PFSK-1 (cell line): ENCODE measurements around the gene PERM1.

Experiments used
- FOXP2 ChIP-seq: optimal IDR thresholded peaks from 2 replicates; pipeline ENCODE3; 2011; ENCODE audit warnings: borderline replicate concordance, control low read depth, inconsistent platforms; ENCODE audit not compliant: insufficient read depth; ENCODE audit errors: extremely low read length, extremely low read depth
- POLR2AphosphoS5 ChIP-seq: IDR thresholded peaks from 2 replicates; pipeline ENCODE4 v1.6.1; 2012; ENCODE audit warnings: low read depth, mild to moderate bottlenecking, control low read depth, low read length, moderate library complexity
- SIN3A ChIP-seq: IDR thresholded peaks from 2 replicates; pipeline ENCODE4 v1.6.1; 2012; ENCODE audit warnings: mild to moderate bottlenecking, low read length, moderate library complexity, borderline replicate concordance; ENCODE audit not compliant: insufficient read depth
- TAF1 ChIP-seq: IDR thresholded peaks from 2 replicates; pipeline ENCODE4 v1.6.1; 2012; ENCODE audit warnings: low read length, control low read depth, borderline replicate concordance; ENCODE audit not compliant: insufficient read depth
- TF ChIP-seq, protein P1 (sequence below), 2 experiments: IDR thresholded peaks; 2 replicates each; pipeline versions ENCODE4 v1.6.1 to v1.8.0; 2011 to 2012; ENCODE audit warnings: low read depth in 2 of 2, low read length in 2 of 2, control low read depth in 1 of 2, inconsistent platforms in 1 of 2, mild to moderate bottlenecking in 1 of 2, moderate library complexity in 1 of 2; ENCODE audit not compliant: insufficient read depth in 1 of 2

Gene PERM1

DNA sequence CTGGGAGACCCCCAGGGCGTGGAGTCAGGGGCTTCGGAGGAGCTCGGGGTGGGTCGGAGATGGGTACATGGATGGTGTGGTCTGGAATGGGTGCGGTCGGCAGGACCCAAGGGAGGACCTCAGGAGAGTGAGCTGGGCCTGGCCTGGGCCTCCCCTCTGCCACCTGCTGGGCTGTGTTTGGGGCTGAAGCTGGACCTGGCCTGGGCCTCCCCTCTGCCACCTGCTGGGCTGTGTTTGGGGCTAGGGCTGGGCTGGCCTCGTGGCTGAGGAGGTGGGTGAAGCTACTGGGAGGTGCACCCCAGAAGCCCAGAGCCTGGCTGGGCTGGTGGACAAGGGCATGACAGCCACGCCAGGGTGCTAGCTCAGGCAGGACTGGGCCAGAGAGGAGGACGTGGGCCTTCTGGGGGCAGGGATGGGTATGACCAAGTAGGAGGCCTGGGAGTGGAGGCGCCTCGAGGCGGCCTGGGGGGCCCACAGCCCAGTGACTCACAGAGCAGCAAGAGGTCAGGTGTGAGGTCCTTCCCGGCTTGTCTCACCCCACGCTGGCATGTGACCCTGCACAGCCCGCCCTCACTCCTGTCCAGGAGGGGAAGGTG is 43.7 kb downstream of the PERM1 start:
- TF ChIP-seq FOXP2 (no peak), TAF1 (no peak), SIN3A (no peak), POLR2AphosphoS5 (no peak)
- TF ChIP-seq, protein P1, sequence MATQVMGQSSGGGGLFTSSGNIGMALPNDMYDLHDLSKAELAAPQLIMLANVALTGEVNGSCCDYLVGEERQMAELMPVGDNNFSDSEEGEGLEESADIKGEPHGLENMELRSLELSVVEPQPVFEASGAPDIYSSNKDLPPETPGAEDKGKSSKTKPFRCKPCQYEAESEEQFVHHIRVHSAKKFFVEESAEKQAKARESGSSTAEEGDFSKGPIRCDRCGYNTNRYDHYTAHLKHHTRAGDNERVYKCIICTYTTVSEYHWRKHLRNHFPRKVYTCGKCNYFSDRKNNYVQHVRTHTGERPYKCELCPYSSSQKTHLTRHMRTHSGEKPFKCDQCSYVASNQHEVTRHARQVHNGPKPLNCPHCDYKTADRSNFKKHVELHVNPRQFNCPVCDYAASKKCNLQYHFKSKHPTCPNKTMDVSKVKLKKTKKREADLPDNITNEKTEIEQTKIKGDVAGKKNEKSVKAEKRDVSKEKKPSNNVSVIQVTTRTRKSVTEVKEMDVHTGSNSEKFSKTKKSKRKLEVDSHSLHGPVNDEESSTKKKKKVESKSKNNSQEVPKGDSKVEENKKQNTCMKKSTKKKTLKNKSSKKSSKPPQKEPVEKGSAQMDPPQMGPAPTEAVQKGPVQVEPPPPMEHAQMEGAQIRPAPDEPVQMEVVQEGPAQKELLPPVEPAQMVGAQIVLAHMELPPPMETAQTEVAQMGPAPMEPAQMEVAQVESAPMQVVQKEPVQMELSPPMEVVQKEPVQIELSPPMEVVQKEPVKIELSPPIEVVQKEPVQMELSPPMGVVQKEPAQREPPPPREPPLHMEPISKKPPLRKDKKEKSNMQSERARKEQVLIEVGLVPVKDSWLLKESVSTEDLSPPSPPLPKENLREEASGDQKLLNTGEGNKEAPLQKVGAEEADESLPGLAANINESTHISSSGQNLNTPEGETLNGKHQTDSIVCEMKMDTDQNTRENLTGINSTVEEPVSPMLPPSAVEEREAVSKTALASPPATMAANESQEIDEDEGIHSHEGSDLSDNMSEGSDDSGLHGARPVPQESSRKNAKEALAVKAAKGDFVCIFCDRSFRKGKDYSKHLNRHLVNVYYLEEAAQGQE (IDR thresholded peaks at IDR 0.05; ENCODE audit: insufficient read depth in 1 of 2, low read depth in 2 of 2, low read length in 2 of 2) = no peak

- TF ChIP-seq POLR2AphosphoS5 (no peak), SIN3A (no peak), FOXP2 (no peak), TAF1 (no peak)
- TF ChIP-seq, protein P1 (IDR thresholded peaks at IDR 0.05; ENCODE audit: insufficient read depth in 1 of 2, low read depth in 2 of 2, low read length in 2 of 2) = no peak
Observed at GRCh38 chr1:937521-937920, 44.4 kb downstream of the PERM1 start.

- TF ChIP-seq POLR2AphosphoS5 (no peak), SIN3A (no peak), TAF1 (no peak), FOXP2 (no peak)
- TF ChIP-seq, protein P1 (IDR thresholded peaks at IDR 0.05; ENCODE audit: insufficient read depth in 1 of 2, low read depth in 2 of 2, low read length in 2 of 2) = no peak
Observed at GRCh38 chr1:936348-937264, 45.3 kb downstream of the PERM1 start.

DNA sequence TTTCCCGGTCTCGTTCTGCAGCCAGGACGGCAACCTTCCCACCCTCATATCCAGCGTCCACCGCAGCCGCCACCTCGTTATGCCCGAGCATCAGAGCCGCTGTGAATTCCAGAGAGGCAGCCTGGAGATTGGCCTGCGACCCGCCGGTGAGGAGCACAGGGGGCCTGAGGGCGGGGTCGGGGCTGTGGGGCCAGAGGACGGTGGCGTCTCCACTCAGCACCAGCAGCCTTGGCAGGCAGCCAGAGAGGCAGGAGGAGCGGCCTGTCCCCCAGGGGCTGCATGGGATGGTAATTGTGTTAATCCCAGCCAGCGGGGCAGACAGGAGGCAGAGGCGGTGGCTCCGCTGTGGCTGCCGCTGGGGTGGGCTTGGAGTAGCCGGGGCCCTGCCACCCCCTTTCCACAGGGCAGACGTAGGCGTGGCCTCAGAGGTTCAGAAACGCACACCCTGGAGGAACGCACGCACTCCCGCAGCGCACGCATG is 46.1 kb downstream of the PERM1 start:
- TF ChIP-seq TAF1 = no peak
- TF ChIP-seq FOXP2 = no peak
- TF ChIP-seq, protein P1 (IDR thresholded peaks at IDR 0.05; ENCODE audit: insufficient read depth in 1 of 2, low read depth in 2 of 2, low read length in 2 of 2) = no peak
- no peak for TF ChIP-seq SIN3A
- no peak for TF ChIP-seq POLR2AphosphoS5
